HG02840 (cell line): ENCODE measurements around the gene PRR9.
"Not testable (repeated sequence)": the region's sequence is repeated elsewhere in the genome, so short reads cannot be mapped to it uniquely, and the experiment has no call there.

Experiments used
- ATAC-seq: cut with Tn5 transposase; IDR thresholded peaks from one replicate; pipeline ENCODE4 v1.9.1; 2021; ENCODE audit warnings: mild to moderate bottlenecking, moderate library complexity, moderate number of reproducible peaks; ENCODE audit not compliant: unreplicated experiment, low FRiP score

The PRR9 gene

GRCh38 chr1:153229076-153229829 lies 11.9 kb downstream of the PRR9 start:
- not testable (repeated sequence) for ATAC-seq

GRCh38 chr1:153231363-153231762 lies 14.0 kb downstream of the PRR9 start:
- no peak for ATAC-seq

DNA sequence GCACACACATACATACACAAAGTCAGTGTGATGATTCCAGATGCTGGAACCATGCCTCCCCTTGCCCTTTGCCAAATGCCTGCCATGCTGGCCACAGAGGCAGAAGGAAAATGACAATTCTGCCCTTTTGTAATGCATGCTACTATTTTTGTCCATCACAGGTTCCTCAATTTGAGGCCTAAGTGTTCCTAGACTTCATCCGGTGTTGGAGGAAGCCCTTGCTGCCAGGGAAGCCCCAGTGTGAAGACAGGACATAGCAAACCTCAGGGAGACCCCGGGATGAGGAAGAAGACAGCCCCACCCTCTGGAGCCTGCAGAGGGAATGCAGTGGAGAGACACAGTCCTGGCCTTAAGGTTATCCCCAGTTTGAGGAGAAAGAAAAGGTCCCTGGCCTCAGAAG lies 14.4 kb downstream of the PRR9 start:
- no peak for ATAC-seq

DNA sequence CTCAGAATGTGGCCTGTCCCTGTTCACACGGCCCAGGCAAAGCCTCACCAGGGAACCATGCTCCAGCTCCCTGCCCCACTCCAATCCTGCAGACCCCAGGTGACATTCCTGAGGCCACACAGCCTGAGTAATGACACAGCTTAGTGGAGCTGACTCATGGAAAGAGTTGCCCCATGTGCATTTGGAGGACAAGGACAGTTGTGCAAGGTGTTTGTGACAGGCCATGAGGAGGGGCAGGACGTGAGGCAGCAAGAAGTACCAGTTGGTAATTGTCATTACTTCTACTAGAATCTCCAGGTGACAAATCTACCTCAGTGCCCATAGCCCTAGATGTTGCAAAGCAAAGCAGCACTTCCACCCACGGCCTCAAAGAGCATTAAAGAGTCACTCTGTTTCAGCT lies 15.2 kb downstream of the PRR9 start:
- no peak for ATAC-seq

- no peak for ATAC-seq
Observed at GRCh38 chr1:153233448-153233847, 16.1 kb downstream of the PRR9 start.

DNA sequence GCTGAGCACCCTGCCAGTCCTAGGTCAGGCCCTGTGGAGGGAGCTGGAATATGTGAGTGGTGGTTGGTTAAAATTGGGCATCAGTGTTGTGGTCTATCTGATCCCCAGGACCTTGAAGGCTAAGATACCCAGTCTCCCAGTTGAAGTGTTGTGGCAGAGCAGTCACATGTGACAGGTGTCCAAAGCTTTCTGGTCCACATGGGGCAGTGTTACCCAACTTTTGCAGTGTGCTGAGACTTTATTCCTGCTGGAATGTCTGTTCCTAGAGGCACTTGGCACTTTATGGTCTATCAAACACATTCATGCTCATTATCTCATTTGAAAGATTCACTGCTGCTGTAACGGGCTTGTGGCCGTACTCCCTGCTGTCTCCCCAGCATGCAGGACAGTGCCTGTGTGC lies 21.1 kb downstream of the PRR9 start:
- no peak for ATAC-seq

- no peak for ATAC-seq
Observed at GRCh38 chr1:153242160-153242559, 24.8 kb downstream of the PRR9 start.

DNA sequence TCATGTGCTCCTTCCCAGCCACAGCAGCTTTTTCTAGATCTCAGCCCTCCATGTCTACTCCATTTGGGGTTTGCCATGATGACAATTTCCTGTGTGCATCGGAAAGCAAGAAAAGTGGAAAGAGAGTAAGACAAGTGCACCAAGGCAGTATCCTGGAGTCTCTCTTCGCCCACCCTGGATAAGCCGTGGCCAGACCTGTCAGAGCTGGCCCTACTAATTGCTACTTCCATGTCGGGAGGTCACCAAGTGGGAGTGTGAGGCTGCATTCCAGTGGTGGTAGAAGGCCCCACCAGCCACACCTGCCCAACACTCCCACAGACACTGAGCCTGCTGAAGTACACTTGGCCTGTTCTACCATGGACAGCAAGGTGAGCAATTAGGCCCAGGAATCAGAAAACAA lies 28.1 kb downstream of the PRR9 start:
- ATAC-seq: no peak

DNA sequence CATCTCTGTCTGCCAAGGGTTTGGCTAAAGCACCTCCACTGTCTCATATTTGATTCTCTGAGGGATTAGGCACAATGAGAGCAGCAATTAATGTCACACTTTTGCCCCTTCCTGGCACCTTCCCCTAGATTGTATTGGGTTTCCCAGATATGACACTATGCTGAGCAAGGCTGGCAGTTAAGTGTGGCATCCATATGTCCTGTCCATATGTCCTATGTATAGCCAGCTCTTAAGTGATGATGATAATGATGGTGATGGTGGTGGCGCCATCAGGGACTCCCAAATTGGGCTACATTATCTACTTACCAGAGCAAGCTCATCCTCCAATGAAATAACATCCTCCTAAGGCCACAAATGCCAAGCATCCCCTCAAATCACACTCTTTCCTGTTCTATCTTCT lies 28.6 kb downstream of the PRR9 start:
- no peak for ATAC-seq

DNA sequence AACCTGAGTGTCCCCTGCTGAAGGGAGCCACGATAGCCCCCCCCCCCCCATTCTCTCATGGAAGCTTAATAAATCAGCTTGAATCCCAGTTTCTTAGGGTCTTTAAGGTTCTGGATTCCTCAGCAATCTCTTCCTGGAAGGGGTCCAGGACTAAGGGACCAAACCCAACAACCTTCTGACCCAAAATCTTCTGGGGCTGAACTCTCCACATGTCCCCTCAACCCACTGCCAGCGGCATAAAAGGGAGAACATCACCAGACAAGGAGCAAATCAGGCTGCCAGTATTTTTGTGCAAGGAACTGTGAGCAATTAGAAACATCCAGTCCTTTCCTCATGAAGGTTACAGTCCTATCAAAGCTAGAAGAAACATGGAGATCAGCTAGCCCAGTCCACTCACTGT lies 29.4 kb downstream of the PRR9 start:
- no peak for ATAC-seq

DNA sequence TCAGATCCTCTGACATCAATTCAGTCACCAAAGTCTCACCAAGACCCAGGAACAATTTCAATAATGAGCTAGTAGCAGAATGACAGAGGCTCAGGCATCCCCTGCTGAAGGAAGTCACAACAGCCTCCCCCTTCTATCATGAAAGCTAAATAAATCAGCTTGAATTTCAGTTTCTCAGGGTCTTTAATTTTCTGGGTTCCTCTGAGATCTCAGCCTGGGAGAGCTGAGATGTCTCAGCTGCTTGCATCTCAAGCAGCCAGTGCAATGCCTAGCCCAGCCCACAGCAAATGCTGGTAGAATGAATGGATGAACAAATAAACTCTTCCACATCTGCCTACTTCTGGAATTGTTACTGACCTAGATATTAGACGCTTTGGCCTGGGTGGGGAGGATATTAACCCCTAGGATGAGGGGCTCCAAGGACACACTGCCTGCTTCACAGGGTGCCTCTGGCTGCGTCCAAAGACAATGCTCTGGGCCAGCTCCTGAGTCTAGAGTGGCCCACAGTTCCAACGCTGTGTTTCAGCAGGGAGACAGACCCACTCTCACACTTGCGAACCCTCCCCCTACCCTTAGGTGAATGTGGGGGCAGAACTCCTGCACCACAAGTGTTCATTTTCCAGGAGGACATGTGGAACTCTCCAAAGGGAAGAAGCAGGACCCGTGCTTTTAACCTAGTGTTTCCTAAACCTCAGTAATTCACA lies 30.9 kb downstream of the PRR9 start:
- ATAC-seq: no peak

GRCh38 chr1:153250166-153250565 lies 32.8 kb downstream of the PRR9 start:
- ATAC-seq: no peak

DNA sequence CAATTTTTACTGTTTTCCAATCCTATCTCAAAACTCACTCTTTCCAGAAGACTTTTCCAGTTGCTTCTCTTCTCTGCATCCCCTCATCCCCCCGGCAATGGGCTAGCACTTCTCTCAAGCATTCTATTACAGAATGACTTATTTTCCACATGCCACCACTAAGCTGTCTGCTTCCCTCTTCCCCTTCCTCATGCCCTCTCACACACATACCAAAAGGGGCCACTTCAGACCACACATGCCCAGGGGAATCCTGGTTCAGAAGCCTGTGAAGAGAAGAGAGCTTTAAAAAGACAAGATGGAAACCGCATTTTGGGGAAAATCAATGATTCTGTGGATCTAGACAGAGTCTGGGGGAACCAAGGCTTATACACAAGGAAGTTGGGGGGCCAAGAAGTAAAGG lies 33.7 kb downstream of the PRR9 start:
- ATAC-seq: no peak

DNA sequence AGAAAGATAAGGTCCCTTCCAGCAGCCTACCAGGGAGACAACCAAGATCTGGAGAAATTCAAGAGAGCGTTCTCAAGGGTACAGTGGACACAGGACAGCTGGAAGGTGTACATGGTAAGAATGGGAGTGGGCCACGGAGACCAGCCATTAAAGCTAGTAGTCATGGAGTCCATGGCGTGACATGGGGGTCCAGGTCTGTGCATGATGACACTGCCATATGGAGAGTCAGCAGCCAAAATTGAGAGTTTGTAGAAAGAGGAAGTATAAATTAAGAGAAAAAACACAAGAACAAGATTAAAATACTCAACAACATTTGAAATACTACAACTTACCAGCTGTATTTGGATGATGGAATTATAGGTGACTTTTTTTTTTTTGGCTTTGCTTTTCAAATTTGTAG lies 34.2 kb downstream of the PRR9 start:
- ATAC-seq: no peak

- no peak for ATAC-seq
Observed at GRCh38 chr1:153251988-153252387, 34.6 kb downstream of the PRR9 start.

- no peak for ATAC-seq
Observed at GRCh38 chr1:153253076-153253475, 35.7 kb downstream of the PRR9 start.

DNA sequence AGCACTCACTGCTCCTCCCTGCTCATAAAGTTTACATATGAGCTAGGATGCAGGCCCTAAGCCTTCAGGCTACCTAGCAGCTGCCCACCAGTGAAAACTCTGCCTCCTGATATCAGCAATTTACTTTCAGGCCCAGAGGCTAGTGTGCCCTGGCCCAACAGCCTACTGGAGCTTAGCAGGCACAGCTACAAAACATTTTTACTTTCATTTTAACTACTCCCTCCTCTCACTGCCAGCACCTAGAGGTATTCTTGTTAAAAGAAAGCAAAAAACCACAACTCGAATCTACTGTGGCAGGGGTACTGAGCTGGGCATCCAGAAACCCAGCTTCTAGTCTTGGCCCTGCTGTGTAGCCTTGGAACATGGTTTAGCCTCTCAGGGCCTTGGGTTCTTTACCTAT lies 36.3 kb downstream of the PRR9 start:
- ATAC-seq: no peak

- no peak for ATAC-seq
Observed at GRCh38 chr1:153259387-153259786, 42.0 kb downstream of the PRR9 start, which contains the start of gene LORICRIN. Gene LORICRIN, plus strand, starts transcription at chr1:153259687. Its CDS starts 1,263 bp downstream, at chr1:153260950.

DNA sequence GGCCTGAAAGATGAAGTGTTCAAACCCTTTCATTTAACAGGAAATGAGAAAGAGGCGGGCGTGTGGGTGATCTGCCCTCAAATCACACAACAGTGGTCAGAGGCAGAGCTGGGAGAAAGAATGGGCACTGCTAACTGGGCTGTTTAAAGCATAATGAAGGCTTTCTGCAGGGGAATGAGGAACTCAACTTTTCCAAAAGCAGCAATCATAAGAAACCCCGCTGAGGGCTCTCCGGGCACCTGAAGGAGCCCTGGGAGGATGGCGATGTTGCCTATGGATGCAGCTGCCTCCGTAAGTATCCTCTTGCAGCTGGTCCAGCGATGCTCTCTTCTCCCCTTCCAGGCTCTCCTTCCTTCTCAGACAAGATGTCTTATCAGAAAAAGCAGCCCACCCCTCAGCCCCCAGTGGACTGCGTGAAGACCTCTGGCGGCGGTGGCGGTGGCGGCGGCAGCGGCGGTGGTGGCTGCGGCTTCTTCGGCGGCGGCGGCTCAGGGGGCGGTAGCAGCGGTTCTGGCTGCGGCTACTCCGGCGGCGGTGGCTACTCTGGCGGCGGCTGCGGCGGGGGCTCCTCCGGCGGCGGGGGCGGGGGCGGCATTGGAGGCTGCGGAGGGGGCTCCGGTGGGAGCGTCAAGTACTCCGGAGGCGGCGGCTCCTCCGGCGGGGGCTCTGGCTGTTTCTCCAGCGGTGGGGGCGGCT lies 43.3 kb downstream of the PRR9 start:
- ATAC-seq: no peak

- ATAC-seq: no peak
Observed at GRCh38 chr1:153261281-153262069, 44.1 kb downstream of the PRR9 start.

- ATAC-seq: no peak
Observed at GRCh38 chr1:153262070-153262366, 44.6 kb downstream of the PRR9 start.
